T-helper 2 cell treated with Interferon-gamma antibody and Interleukin-4, amounts not matched to agents 100 ng/mL and 5 ng/mL, for 36 hours (primary cell): Measurements from ENCODE around the gene NKAIN4. TPM values are rescaled to one million over a fixed set of nuclear protein-coding genes. Genes with fewer than 3 reads are reported as not detected.

ENCODE experiments used
- intact Hi-C: fragments of 100-400 bp; cut with micrococcal nuclease; formaldehyde crosslinking; loops from one replicate; pipeline ENCODE4 v1.15.1; 2023
- total RNA-seq: library from RNA; stranded (reverse); gene quantifications from 2 replicates; pipeline ENCODE4 v1.2.3, GENCODE V29; 2022

Gene NKAIN4
- total RNA-seq, 1 donor from 2014 or later, result not detected

DNA sequence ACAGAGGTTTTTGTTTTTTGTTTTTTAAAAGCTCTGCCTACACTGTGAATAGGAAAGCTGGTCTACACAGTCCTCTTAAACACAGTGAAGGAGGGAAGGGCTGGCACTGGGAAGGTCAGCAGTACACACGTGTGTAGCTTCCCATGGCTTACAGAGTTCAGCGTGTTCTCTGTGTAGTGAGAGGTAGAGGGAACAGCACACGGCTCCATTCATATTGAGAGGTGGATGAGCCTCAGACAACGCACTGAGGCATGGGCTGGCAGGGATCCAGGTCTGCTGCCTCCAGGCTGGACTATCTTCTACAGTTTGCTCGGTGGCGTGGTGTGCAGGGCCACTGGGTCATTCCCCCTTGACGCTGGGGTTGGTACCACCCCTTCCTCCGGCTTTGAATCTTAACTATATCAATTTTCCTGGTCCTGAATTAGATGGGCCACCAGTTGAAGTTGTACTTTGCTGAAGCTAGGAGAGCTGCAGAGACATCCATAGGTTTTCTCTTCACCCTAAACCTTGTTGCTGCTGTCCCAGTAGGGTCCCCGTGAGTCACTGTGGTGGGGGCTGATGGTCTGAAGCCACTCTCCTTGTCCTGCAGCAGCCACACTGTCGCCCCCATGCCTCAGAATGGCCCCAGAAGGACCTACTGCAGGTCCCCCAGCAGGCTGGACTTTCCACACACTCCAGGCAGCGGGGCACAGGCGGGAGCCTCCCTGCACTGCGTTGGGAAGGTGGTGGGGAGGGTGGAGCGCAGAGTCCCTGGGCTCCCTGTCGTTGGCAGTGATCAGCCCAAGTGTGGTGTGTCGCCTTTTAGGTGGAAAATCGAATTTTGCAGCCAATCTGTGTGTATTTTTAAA is 20.3 kb upstream of the NKAIN4 start:
- intact Hi-C loops, result no loop called here

DNA sequence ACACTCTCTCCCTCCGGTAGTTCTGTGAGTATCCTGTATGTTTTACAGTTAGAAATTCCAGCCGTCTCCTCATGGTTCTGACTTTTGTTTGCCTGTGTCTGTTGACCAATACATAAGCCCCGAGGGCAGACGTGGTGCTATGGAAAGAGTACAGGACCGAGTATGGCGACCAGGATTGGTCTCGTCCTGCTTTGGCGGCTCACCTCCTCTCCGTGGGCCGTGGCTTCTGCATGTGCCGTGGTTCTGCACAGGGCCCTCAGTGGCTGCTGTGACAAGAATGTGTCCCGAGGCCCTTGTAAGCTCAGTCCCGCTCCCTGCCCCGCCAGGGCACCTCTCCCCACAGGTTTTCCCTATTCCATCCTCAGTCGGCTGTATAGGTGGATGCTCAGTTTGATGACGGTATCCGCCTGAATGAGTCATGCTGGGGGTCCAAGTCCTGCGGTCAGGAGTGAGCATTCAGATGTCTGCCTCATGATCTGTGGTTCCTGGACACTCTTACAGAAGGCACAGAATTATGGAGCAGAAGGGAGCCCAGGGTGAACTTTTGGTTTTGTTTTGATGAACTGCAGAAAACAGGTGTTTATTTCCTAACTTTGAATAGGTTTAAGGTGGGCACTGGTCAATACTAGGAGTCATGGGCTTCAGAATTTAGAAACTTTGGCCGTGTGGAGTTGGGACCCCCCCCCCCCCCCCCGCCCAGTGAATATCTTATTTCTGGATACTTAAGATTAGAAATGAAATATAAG is 19.5 kb upstream of the NKAIN4 start:
- intact Hi-C loops, result no loop called here

DNA sequence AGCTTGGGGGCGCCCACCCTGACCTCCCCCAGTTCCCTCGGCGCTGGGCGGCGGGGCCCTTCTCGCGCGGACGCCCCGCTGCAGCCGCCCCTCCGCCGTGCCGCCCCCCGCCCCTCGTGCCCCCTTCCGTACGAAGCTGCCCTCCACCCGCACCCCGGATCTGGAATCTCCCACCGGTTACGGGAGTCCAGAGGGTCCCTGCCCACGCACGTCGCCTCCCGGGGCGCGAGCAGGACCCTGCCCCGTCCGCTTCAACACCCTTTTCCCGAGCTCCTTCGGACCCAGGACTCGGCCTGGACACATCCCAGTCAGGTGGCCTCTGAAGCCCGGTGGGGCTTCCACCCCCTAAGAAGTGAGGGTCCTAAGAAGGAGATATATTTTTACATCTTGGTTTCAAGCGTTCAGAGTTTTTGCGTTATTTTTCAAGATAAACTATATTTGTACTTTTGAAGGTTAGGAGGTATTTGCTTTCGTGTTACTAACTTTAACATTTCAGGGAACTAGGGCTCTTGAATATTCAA is 18.9 kb upstream of the NKAIN4 start:
- intact Hi-C loops, result no loop called here

DNA sequence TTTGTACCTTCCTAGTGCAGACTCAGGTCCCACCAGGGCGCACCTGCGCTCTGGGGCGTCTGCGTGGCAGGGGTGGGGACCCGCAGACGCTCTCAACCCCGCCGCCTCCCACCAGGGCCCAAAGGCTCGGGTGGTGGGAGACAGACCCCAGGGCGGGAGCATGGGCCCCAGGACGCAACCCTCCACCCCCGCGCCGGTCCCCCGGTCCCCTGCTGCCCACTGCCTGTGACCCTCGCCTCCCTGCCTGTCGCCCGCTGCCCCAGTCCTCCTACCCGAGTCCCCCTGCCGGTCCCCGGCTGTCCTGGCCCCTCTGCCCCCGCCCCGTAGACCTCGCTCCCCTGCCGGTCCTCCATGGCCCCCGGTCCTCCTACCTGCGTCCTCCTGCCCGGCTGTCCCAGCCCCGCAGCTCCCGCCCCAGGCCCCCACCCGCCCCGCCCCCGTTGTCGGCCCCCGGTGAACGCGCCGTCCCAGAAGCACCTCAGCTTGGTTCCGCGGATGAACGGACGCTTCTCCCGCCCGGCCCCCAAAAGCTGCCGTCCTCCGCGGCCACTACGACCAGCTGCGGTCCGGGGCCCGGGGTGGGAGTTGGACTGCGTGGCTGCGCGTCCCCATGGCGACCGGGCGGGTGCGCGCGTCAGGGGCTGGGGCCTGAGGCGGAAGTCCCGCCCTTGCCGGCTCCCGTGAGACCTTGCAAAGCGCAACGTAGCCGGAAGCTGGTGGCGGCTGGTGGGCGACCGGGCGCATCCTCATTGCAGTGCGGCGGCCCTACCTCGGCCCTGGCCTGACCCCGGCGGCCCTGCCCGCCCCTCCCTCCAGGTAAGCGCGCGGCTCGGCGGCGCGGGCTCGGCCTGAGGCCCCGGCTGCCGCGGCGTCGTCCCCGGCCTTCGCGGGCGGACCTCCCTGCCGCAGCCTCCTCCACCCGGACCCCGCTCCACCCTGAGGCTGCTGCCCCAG is 18.1 kb upstream of the NKAIN4 start, which contains the start of gene ARFGAP1:
TSS of gene ARFGAP1 (plus strand) at position 709 of the 954 bp plus-strand sequence. CDS start 2,768 bp downstream, outside the sequence.
- intact Hi-C loops, result loop anchor here (1.0 kb wide), 1 partner anchor 56 kb away; the partner anchor contains the start of gene YTHDF1

DNA sequence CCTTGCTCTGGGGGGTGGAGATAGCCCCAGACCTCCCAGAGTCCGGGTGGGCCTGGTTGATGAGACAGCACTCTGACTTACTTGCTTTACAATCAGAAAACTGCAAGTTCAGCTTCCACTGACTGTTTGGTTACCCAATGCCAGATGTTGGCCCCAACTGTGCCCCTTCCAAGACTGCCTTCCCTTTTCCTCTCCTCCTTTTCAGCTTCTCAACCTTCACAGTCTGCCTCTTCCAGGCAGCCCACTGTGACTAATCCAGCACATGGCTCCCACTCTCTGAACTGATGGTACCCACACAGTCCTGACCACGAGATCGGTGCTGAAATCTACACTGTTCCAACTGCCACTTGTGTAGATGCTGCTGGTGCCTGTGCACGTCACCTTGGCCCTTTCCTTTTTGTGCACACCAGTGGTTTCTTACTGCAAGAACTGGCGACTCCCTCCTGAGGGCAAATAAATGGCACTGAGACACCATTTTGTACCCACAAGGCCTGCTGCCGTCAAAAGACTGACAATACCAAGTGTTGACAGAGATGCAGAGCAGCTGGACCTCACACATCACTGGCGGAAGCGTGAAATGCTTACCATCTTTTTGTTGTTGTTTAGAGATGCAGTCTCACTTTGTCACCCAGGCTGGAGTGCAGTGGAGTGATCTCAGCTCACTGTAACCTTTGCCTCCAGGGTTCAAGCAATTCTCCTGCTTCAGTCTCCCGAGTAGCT is 16.5 kb upstream of the NKAIN4 start:
- intact Hi-C loops, result no loop called here

DNA sequence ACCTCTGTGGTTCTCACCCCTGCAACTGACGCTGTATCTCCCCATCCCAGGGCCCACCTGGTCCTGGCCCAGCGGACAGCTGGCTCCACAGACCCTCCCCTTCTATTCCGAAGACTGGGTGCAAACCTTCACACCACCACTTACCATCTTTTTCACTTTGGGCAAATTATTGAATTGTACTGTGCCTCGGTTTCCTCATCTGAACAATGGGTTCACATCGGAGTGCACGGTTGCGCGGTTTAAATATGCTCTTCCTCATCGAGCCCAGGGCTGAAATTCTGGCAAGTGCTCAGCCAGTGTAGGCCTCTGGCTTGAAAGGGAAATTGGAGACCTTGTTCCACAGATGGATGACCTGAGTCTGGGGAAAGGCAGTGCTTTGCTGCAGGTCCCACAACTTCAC is 15.5 kb upstream of the NKAIN4 start:
- intact Hi-C loops, result no loop called here

DNA sequence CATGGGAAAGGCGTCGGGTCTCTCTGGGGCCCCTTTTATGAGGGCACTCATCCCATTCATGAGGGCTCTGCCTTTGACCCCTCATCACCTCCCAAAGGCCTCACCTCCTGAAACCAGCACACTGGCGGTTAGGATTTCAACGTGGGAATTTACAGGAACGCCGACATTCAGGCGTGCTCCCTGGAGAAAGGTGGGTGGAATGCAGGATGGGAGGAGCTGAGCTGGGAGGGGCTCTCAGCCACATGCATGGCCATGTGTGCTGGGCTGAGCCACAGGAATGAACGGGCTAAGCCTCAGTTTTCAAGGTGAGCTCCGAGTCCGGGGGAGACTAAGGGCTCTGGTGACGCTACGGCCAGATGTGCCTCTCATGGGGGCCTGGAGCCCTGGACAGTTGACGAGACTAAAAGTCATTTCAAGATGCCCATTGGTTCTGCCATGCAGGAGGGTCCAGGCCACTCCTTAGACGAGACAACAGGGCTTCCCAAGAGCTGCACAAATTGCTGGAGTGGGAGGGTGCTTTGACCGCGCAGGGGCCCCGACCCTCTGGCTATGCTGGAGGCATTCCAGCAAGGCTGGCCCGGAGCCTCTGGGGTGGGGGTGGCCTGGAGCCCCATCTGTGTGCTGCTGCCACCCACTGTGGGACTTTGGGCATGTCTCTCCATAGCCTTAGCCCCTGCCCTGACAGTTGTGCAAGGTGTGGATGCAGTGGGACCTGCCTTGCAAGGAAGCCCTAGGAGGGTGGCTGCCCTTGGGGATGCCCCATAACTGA is 14.6 kb upstream of the NKAIN4 start:
- intact Hi-C loops, result no loop called here

DNA sequence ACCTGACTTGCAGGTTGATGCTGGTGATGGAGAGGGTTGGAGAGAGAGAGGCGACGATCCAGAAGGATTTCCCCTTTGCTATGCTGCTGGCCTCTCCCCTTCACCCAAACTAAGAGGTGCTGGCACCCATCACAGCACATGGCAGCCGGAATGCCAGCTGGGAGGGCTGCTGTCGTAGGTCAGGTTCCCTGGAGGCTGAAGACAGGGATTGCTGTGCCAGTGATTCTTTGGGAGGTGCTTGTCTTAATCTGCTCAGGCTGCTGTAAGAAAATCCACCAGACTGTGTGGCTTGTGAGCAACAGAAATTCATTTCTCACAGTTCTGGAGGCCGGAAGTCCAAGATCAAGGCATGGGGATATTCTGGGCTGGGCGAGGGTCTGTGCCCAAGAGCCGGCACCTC is 14.0 kb upstream of the NKAIN4 start:
- intact Hi-C loops, result no loop called here

DNA sequence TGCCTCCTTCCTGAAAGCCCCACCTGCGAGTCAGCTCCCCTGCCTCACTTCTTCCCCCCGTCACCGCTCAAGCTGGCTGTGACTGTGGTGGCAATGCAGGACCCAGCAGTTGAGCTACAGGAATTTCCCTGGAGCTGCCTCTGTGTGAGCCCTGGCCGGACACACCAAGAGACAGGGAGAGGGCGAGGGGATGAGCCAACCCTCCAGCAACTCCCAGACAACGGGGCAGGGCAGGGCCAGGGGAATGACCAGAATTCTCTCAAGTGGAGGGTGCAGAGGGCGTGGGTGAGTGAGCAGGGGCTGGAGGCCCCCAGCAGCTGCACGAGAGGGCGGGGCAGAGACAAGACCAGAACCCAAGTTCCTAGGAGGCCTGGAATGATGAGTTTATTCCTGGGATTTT is 13.4 kb upstream of the NKAIN4 start:
- intact Hi-C loops, result no loop called here

DNA sequence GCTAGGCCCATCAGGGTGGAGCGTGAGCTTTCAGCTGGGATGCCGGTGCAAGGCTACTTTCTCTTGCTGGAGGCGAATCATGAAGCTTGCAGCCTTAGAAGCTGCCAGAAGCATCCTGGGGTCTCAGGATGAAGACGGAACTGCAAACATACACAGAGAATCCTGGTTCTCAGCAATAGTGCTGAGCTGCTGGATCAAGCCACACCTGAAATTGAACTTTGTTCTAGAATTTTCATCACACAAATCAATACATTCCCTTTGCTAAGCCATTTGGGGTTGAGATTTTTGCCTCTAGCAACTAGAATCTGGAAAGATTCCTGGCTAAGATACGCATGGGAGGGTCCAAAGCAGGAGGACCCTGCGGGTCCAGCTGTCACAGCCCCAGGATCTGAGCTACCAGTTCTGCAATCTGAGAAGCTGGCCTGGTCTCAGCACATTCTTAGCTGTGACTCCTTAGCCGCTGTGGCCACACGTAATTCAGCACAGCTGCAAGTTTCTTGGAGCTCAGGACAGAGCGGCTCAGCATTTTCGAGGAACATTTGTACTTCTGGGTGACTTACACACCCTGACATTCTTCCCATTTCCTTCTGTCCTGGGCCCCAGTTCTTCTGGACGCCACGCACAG is 11.7 kb upstream of the NKAIN4 start:
- intact Hi-C loops, result no loop called here

DNA sequence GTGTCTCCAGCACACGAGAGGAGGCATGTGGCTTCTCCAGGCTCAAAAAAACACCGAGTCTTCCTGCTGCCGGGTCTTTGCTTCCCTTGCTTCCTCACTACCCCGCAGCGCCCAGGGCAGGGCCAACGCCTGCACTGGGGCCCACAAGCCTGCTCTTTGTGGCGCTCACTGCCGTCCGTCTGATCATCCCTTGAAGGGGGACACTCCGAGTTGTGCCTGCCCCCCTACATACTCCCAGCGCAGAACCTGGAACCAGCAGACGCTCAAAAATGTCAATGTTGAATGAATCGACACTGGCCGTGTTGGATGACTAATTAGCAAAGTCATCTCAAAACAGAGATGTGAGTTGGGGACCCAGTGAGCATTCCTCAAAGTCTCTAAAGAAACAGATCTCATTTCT is 10.3 kb upstream of the NKAIN4 start:
- intact Hi-C loops, result no loop called here

DNA sequence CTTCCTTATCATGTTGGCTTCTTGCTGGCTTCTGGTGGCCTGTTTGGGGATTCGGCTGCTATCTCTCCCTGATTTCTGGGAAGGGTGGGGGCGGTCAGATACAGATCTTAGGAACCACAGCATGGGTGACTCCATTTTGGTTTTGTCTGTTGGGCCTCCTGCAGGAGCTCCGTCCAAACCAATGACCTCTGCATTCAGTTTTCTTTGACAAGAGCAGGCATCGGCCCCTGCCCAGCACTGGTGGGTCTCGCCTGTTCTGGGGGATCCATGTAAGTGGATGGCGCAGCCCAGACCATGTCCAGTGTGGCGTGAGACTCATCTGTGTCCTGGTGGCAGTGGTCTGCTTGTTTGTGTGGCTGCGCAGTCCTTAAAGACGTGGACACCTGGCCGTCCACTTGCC is 9.7 kb upstream of the NKAIN4 start:
- intact Hi-C loops, result no loop called here

DNA sequence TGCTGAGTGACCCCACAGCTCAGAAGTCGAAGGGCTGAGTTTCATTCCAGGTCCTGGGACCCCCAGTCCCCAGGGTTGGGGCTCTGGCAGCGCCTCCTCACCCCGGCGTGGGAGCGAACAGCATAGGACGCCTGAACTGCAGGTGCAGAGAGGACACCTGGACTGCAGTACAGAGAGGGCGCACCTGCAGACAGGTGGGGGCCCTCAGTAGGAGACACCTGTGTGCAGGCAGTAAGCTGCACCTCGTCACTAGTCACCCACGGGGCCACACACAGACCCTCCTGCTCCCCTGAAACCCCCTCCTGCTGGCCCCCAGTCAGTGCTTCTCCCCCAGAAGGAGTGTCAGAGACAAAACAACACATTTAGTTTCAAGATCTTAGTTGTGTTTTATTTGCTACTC is 8.6 kb upstream of the NKAIN4 start:
- intact Hi-C loops, result no loop called here

DNA sequence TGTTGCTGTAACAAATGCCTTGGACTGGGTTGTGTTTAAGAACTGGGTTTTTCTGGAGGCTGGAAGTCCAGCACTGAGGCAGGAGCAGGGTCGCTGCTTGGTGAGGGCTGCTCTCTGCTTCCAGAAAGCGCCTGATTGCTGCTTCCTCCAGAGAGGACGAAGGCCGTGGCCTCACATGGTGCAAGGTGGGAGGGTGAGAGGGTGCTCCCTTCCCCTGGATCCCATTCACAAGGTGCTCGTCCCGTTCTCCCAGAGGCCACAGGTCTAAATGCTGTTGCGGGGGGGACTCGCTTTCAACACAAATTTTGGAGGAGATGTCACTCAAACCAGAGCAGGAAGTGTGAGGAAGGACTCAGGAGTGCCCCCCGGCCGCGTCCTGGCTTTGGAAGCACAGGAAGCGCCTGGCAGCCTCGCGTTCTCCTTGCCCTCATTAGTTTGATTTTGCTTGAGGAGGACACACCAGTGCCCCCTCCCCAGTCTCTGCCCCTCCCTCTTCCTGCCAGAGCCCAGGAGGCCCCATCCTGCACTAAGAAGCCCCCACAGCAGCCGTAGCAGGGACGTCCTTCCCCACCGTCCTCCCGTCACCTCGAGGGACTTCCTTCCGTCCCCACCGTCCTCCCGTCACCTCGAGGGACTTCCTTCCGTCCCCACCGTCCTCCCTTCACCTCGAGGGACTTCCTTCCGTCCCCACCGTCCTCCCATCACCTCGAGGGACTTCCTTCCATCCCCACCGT is 7.7 kb upstream of the NKAIN4 start:
- intact Hi-C loops, result no loop called here

DNA sequence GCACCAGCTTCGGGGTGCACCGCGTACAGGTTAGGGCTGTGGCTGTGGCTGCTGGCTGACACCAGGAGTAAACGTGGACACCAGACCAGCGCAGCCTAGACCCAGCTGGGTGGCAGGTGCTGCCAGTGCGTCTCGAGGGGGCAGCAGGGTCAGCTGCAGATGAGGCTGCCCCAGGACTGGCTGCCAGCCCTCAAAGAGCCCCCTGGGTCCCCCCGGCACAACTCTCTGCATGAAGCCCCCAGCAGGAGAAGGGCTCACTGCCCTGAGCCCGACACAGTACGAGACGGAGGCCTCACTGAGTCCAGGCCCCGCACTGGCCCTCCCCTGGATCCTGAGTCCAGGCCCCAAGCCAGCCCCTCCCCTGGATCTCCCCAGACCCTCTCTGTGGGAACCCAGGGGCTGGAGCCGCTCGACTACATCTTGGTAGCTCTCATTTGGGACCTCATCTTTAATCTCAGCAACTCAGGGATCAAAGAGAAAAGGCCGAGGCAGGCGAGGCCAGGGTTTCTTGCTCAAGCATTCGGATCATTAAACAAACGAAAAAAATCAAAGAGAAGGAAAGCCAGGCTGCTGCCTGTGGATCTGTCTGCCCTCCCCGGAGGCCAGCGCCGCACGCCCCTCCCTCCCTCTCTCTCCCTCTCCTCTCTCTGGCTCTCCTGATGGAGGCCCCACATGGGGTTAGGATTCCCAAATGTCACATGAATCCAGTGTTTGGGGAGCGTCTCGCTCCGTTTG is 7.0 kb upstream of the NKAIN4 start:
- intact Hi-C loops, result no loop called here

DNA sequence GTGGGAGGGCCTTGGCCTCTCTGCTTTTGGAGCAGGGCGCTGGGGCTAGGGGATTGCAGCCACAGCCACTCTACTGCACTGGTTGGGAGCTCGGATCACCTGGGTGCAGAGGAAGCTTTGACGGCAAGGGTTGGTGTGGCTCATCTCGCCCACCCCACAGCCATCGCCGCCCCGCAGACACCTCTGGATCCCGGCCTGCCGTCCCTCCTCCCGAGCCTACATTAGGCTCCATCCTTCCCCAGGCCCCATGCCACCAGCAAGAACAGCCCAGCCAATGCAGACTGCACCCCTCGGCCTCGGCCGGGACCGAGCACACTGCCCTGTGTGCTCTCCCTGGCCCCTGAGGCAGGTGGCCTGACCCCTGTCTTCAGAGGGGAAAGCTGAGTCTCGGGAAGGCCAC is 6.3 kb upstream of the NKAIN4 start:
- intact Hi-C loops, result no loop called here

DNA sequence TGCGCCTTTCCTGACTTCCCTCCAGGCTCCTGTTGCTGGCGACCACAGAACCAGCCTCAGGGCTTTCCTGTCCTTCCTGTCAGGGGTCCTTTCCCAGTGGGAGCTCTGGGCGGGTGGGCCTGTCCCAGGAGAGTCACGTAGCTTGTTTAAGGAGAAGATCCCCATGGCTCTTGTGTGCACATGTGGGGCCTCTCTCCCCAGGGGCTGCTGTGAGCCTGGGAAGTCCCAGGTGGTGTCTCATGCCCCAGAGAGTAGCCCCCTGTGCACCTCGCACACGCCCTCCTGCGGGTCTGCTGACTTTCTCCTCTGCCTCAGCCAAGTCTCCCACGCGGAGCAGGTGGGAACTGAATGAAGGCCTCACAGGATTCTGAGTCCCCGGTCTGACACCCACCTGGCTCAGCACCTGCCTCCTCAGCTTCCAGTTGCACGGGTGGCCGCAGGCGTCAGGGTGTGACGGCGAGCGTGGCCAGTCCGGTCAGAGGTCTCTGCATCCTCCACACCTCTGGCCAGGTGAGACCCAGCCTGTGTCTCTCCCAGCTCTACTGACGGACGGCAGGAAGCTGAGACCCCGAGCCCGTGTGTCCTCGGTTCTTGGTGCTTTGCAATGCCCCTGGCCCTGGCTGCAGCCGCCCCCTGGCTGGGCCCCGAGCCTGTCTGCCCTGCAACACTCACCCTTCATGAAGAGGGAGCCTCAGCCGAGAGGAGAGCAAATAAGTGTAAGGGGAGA is 5.6 kb upstream of the NKAIN4 start:
- intact Hi-C loops, result no loop called here
